Keratinocyte (primary cell): ENCODE measurements around the gene AMBP. TPM values are rescaled to one million over a fixed set of nuclear protein-coding genes. Genes with fewer than 3 reads are reported as not detected.

Experiments
- DNase-seq: peaks from one replicate; pipeline ENCODE4 v3.0.0-alpha.2; 2011; ENCODE audit warnings: low read depth, missing footprints, low spot score
- FAIRE-seq: peaks from 2 replicates; lab custom pipeline; 2011; peaks lifted over from hg19 to GRCh38; lab: Jason Lieb, UNC
- H2AFZ ChIP-seq: 2 replicates; pipeline ENCODE4 v1.6.0; 2012; ENCODE audit warnings: low read length, control low read depth, inconsistent platforms; ENCODE audit not compliant: control insufficient read depth
- H3K27ac ChIP-seq: 2 replicates; pipeline ENCODE4 v1.5.1; 2011; ENCODE audit warnings: low read length; ENCODE audit not compliant: control insufficient read depth, insufficient read depth
- H3K27me3 ChIP-seq: 3 replicates; pipeline ENCODE4 v1.6.0; 2011; ENCODE audit warnings: low read length; ENCODE audit not compliant: control insufficient read depth, insufficient read depth; ENCODE audit errors: extremely low read depth
- H3K36me3 ChIP-seq, 2 experiments: 2 replicates in 1 of 2; 3 replicates in 1 of 2; pipeline ENCODE4 v1.5.1; 2011; ENCODE audit warnings: low read length in 2 of 2, mild to moderate bottlenecking in 1 of 2; ENCODE audit not compliant: control insufficient read depth in 2 of 2, insufficient read depth in 2 of 2; ENCODE audit errors: extremely low read depth in 1 of 2
- H3K4me1 ChIP-seq: 3 replicates; pipeline ENCODE4 v1.5.1; 2011; ENCODE audit warnings: low read length; ENCODE audit not compliant: control insufficient read depth, insufficient read depth; ENCODE audit errors: extremely low read depth
- H3K4me2 ChIP-seq: 3 replicates; pipeline ENCODE4 v1.6.0; 2011; ENCODE audit warnings: low read depth, low read length; ENCODE audit not compliant: control insufficient read depth, insufficient read depth; ENCODE audit errors: extremely low read depth
- H3K4me3 ChIP-seq, 3 experiments: fragments of 200-600 bp in 1 of 3; sonication (generic) in 1 of 3; 2 replicates in 2 of 3; 3 replicates in 1 of 3; pipeline ENCODE4 v1.5.1; 2011 to 2016; ENCODE audit warnings: low read length in 3 of 3, mild to moderate bottlenecking in 3 of 3, control low read depth in 2 of 3, inconsistent platforms in 1 of 3, low read depth in 1 of 3, mixed read lengths in 1 of 3, mixed run types in 1 of 3, moderate library complexity in 1 of 3; ENCODE audit not compliant: control insufficient read depth in 2 of 3, insufficient read depth in 2 of 3; ENCODE audit errors: extremely low read depth in 1 of 3
- H3K79me2 ChIP-seq: 2 replicates; pipeline ENCODE4 v1.6.0; 2012; ENCODE audit warnings: low read length; ENCODE audit not compliant: control insufficient read depth, insufficient read depth
- H3K9ac ChIP-seq: 3 replicates; pipeline ENCODE4 v1.6.0; 2011; ENCODE audit warnings: low read length; ENCODE audit not compliant: control insufficient read depth, insufficient read depth; ENCODE audit errors: extremely low read depth
- H3K9me1 ChIP-seq: 3 replicates; pipeline ENCODE4 v1.6.0; 2011; ENCODE audit warnings: low read length; ENCODE audit not compliant: control insufficient read depth, insufficient read depth; ENCODE audit errors: extremely low read depth
- H3K9me3 ChIP-seq: 2 replicates; pipeline ENCODE4 v1.5.1; 2012; ENCODE audit warnings: low read depth, low read length; ENCODE audit not compliant: control insufficient read depth
- H4K20me1 ChIP-seq: 3 replicates; pipeline ENCODE4 v1.6.0; 2011; ENCODE audit warnings: low read length; ENCODE audit not compliant: control insufficient read depth, insufficient read depth; ENCODE audit errors: extremely low read depth
- CTCF ChIP-seq, 3 experiments: IDR thresholded peaks in 1 of 3; conservative IDR thresholded peaks in 1 of 3; optimal IDR thresholded peaks in 1 of 3; 2 replicates in 2 of 3; 3 replicates in 1 of 3; pipeline versions ENCODE3 to v1.5.1; 2011; ENCODE audit warnings: low read length in 3 of 3, mild to moderate bottlenecking in 3 of 3, moderate library complexity in 2 of 3, control low read depth in 1 of 3, inconsistent platforms in 1 of 3; ENCODE audit not compliant: insufficient read depth in 2 of 3; ENCODE audit errors: extremely low read depth in 1 of 3
- EZH2 ChIP-seq: IDR thresholded peaks from one replicate; pipeline ENCODE4 v1.6.1; 2012; ENCODE audit warnings: inconsistent platforms, mild to moderate bottlenecking, low read length, moderate library complexity
- dilution Hi-C: fragments of 300-500 bp; cut with MboI; formaldehyde crosslinking; loops from one replicate; pipeline ENCODE4 v1.7.0; 2020; ENCODE audit warnings: low sequenced_read_pairs; ENCODE audit not compliant: extremely low pct_ligation_motif_present
- polyA plus RNA-seq, 5 experiments: library from polyadenylated mRNA; depleted of rRNA in 3 of 5; stranded (reverse) in 3 of 5; stranded (forward) in 1 of 5; unstranded in 1 of 5; fragments of >200 nt; gene quantifications; 1 replicate in 1 of 5; 2 replicates in 3 of 5; 3 replicates in 1 of 5; pipeline versions ENCODE4 v1.2.1 to v1.2.3, GENCODE V29; 2011 to 2012; ENCODE audit warnings: missing spikeins in 2 of 5, low read depth in 1 of 5, low replicate concordance in 1 of 5

AMBP gene
- polyA plus RNA-seq, 1 donor (not counting 4 experiments of a cell fraction or from before 2014, with no cell fraction given): not detected

DNA sequence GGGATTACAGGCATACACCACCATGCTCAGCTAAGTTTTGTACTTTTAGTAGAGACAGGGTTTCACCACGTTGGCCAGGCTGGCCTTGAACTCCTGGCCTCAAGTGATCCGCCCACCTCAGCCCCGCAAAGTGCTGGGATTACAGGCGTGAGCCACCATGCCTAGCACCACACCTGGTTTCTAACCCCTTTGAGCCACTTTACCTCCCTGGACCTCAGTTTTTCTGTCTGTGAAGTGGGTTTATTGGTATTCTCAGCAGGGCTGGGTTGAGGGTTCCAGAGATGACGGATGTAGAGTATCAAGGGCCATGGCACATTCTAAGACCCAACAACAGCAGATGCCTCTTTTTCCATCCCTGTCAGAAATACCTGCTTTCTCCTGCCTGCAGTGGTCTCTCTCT, 38.6 kb downstream of the AMBP start:
- no peak overlapping the region for H3K9ac ChIP-seq
- no peaks in the 10 kb centered on the region for H3K27me3 ChIP-seq
- H3K36me3 ChIP-seq: peaks cover 0 to 9% of the 10 kb centered on the region in 2 experiments
- H3K9me1 ChIP-seq: no peaks in the 10 kb centered on the region
- H3K4me1 ChIP-seq: no peaks in the 10 kb centered on the region
- H3K9me3 ChIP-seq: no peaks in the 10 kb centered on the region
- dilution Hi-C loops: no loop called here
- no peak overlapping the region for H2AFZ ChIP-seq
- no peaks in the 10 kb centered on the region for H3K79me2 ChIP-seq
- H3K4me2 ChIP-seq: no peak overlapping the region
- DNase-seq (no peak), FAIRE-seq (no peak)
- no peak overlapping the region for H3K4me3 ChIP-seq
- TF ChIP-seq CTCF (optimal IDR thresholded peaks at IDR 0.05 in 1 of 3, IDR thresholded peaks at IDR 0.05 in 1 of 3, conservative IDR thresholded peaks at IDR 0.05 in 1 of 3; ENCODE audit: extremely low read depth in 1 of 3, insufficient read depth in 2 of 3, low read length in 3 of 3) (no peak), EZH2 (no peak)
- no peak overlapping the region for H3K27ac ChIP-seq
- H4K20me1 ChIP-seq: no peaks in the 10 kb centered on the region

GRCh38 chr9:114038724-114039313, 39.3 kb downstream of the AMBP start:
- Histone ChIP-seq H3K9ac (no peak overlapping the region), H3K27ac (no peak overlapping the region), H3K36me3 (peaks cover 0 to 9% of the 10 kb centered on the region in 2 experiments), H3K9me1 (no peaks in the 10 kb centered on the region), H3K4me3 (no peak overlapping the region), H3K79me2 (no peaks in the 10 kb centered on the region), H3K4me2 (no peak overlapping the region), H3K4me1 (no peaks in the 10 kb centered on the region), H3K9me3 (no peaks in the 10 kb centered on the region), H4K20me1 (no peaks in the 10 kb centered on the region), H2AFZ (no peak overlapping the region), H3K27me3 (no peaks in the 10 kb centered on the region)
- TF ChIP-seq CTCF (optimal IDR thresholded peaks at IDR 0.05 in 1 of 3, IDR thresholded peaks at IDR 0.05 in 1 of 3, conservative IDR thresholded peaks at IDR 0.05 in 1 of 3; ENCODE audit: extremely low read depth in 1 of 3, insufficient read depth in 2 of 3, low read length in 3 of 3): no peak
- TF ChIP-seq EZH2: no peak
- no peak for FAIRE-seq
- dilution Hi-C loops: no loop called here
- no peak for DNase-seq
